Measurements from ENCODE around the gene NVL. TPM values are rescaled to one million over a fixed set of nuclear protein-coding genes. Genes with fewer than 3 reads are reported as not detected.

NVL gene
- total and polyA plus RNA-seq, 10 donors, result 23.3 to 61.9 (median 35.0) TPM

- H3K4me1 ChIP-seq, result no peaks in the 10 kb centered on the region
- TF ChIP-seq POLR2AphosphoS5 (IDR thresholded peaks at IDR 0.05), result no peak
- no peak for TF ChIP-seq POLR2A (IDR thresholded peaks at IDR 0.05)
- no peak for TF ChIP-seq CTCF (IDR thresholded peaks at IDR 0.05 in 8 of 11, conservative IDR thresholded peaks at IDR 0.05 in 3 of 11)
- H3K9me3 ChIP-seq, result no peaks in the 10 kb centered on the region
- WGBS, 5 donors, result 91 to 100% (median 96%) methylated on average over 1 of the region's 1 CpG
- intact Hi-C loops (cut with DNase I; ENCODE audit: low total_unique reads), result no loop called here
- no peak overlapping the region for H3K4me3 ChIP-seq
- peaks cover 0 to 100% (median 89%) of the 10 kb centered on the region in 6 donors for H3K36me3 ChIP-seq
- no peak for DNase-seq
- H3K27me3 ChIP-seq (replicated peaks in 1 of 7), result no peaks in the 10 kb centered on the region
- no peak overlapping the region for H3K27ac ChIP-seq
These were observed 28.6 kb downstream of the NVL start for GRCh38 chr1:224301391-224301790.

GRCh38 chr1:224300346-224300745 lies 29.6 kb downstream of the NVL start:
- intact Hi-C loops (cut with DNase I; ENCODE audit: low total_unique reads), result no loop called here
- Histone ChIP-seq H3K36me3 (peaks cover 0 to 100% (median 90%) of the 10 kb centered on the region in 6 donors), H3K9me3 (no peaks in the 10 kb centered on the region), H3K27ac (no peak overlapping the region), H3K4me3 (no peak overlapping the region), H3K4me1 (no peaks in the 10 kb centered on the region), H3K27me3 (replicated peaks in 1 of 7) (no peaks in the 10 kb centered on the region)
- DNase-seq, result no peak
- 71 to 86% (median 82%) methylated on average over 2 of the region's 2 CpGs for WGBS, 5 donors
- no peak for TF ChIP-seq POLR2AphosphoS5 (IDR thresholded peaks at IDR 0.05)
- TF ChIP-seq POLR2A (IDR thresholded peaks at IDR 0.05), result no peak
- TF ChIP-seq CTCF (IDR thresholded peaks at IDR 0.05 in 8 of 11, conservative IDR thresholded peaks at IDR 0.05 in 3 of 11), result no peak

GRCh38 chr1:224298346-224299330 lies 31.3 kb downstream of the NVL start:
- H3K36me3 ChIP-seq, result peaks cover 0 to 100% (median 90%) of the 10 kb centered on the region in 6 donors
- TF ChIP-seq CTCF (IDR thresholded peaks at IDR 0.05 in 8 of 11, conservative IDR thresholded peaks at IDR 0.05 in 3 of 11) (no peak), POLR2AphosphoS5 (IDR thresholded peaks at IDR 0.05) (no peak), POLR2A (IDR thresholded peaks at IDR 0.05) (no peak)
- no peaks in the 10 kb centered on the region for H3K27me3 ChIP-seq (replicated peaks in 1 of 7)
- H3K4me3 ChIP-seq, result no peak overlapping the region
- H3K4me1 ChIP-seq, result no peaks in the 10 kb centered on the region
- intact Hi-C loops (cut with DNase I; ENCODE audit: low total_unique reads), result no loop called here
- DNase-seq, result no peak
- WGBS, 5 donors, result 91 to 97% (median 95%) methylated on average over 8 of the region's 8 CpGs
- no peaks in the 10 kb centered on the region for H3K9me3 ChIP-seq
- no peak overlapping the region for H3K27ac ChIP-seq

- H3K27ac ChIP-seq, result no peak overlapping the region
- H3K4me1 ChIP-seq, result no peaks in the 10 kb centered on the region
- WGBS, 5 donors, result 86 to 97% (median 89%) methylated on average over 1 of the region's 1 CpG
- no peak overlapping the region for H3K4me3 ChIP-seq
- H3K9me3 ChIP-seq, result no peaks in the 10 kb centered on the region
- intact Hi-C loops (cut with DNase I; ENCODE audit: low total_unique reads), result no loop called here
- TF ChIP-seq CTCF (IDR thresholded peaks at IDR 0.05 in 8 of 11, conservative IDR thresholded peaks at IDR 0.05 in 3 of 11) (no peak), POLR2AphosphoS5 (IDR thresholded peaks at IDR 0.05) (no peak), POLR2A (IDR thresholded peaks at IDR 0.05) (no peak)
- no peak for DNase-seq
- H3K36me3 ChIP-seq, result peaks cover 4 to 100% (median 80%) of the 10 kb centered on the region in 6 donors
- H3K27me3 ChIP-seq (replicated peaks in 1 of 7), result no peaks in the 10 kb centered on the region
These were observed 35.2 kb downstream of the NVL start for GRCh38 chr1:224294775-224295174.
